Lung (tissue), 12 donors: ENCODE data around the gene VAMP8. TPM values are rescaled to one million over a fixed set of nuclear protein-coding genes. Genes with fewer than 3 reads are reported as not detected.
A peak's percentile ranks its signal among the peaks of the same experiment; 100 is the strongest.

ENCODE experiments used
- ATAC-seq: fragments of 200-7000 bp; cut with Tn5 transposase; one replicate; pipeline ENCODE4 v1.9.1; 2020; ENCODE audit warnings: moderate number of reproducible peaks; ENCODE audit not compliant: insufficient read depth, low FRiP score
- DNase-seq, 3 donors: peaks; one replicate each; pipeline ENCODE4 v3.0.0-alpha.2; 2013 to 2017
- H3K27ac ChIP-seq, 2 donors: one replicate each; pipeline ENCODE4 v1.5.1; 2013; ENCODE audit warnings: mild to moderate bottlenecking in 2 of 2, moderate library complexity in 2 of 2, control low read depth in 1 of 2, inconsistent platforms in 1 of 2, low read depth in 1 of 2, low read length in 1 of 2
- H3K27me3 ChIP-seq, 3 donors: one replicate each; pipeline ENCODE4 v1.5.1; 2013; ENCODE audit warnings: low read length in 2 of 3; ENCODE audit not compliant: control insufficient read depth in 3 of 3, insufficient read depth in 3 of 3
- H3K36me3 ChIP-seq, 4 donors: one replicate each; pipeline ENCODE4 v1.5.1; 2013; ENCODE audit warnings: low read length in 4 of 4, mild to moderate bottlenecking in 1 of 4, moderate library complexity in 1 of 4; ENCODE audit not compliant: control insufficient read depth in 4 of 4, insufficient read depth in 4 of 4
- H3K4me1 ChIP-seq, 5 donors: one replicate each; pipeline ENCODE4 v1.5.1; 2013; ENCODE audit warnings: low read length in 5 of 5, mild to moderate bottlenecking in 2 of 5, moderate library complexity in 1 of 5; ENCODE audit not compliant: control insufficient read depth in 5 of 5, insufficient read depth in 5 of 5
- H3K4me3 ChIP-seq: one replicate; pipeline ENCODE4 v1.5.1; 2013; ENCODE audit warnings: mild to moderate bottlenecking, control low read depth, moderate library complexity
- H3K9ac ChIP-seq, 2 donors: one replicate each; pipeline ENCODE4 v1.5.1; 2013; ENCODE audit warnings: low read length in 2 of 2, control low read depth in 1 of 2; ENCODE audit not compliant: insufficient read depth in 1 of 2
- H3K9me3 ChIP-seq, 4 donors: one replicate each; pipeline ENCODE4 v1.5.1; 2013; ENCODE audit warnings: low read length in 3 of 4, mild to moderate bottlenecking in 1 of 4, moderate library complexity in 1 of 4; ENCODE audit not compliant: control insufficient read depth in 4 of 4, insufficient read depth in 3 of 4
- WGBS, 2 donors: extraction: QIAGEN DNeasy Blood & Tissue Kit; methylation state at CpG; one replicate each; pipeline ENCODE4 v1.1.7; 2013; 5-methylcytosine and 5-hydroxymethylcytosine counted together
- polyA plus RNA-seq, 2 donors: library from polyadenylated mRNA; stranded (reverse); fragments of 200-250 nt; gene quantifications; one replicate each; pipeline ENCODE4 v1.2.1, GENCODE V29; 2013
- total RNA-seq, 2 donors: library from RNA; depleted of rRNA in 1 of 2; stranded (reverse); fragments of >200 nt in 1 of 2; gene quantifications; one replicate each; pipeline ENCODE4 v1.2.1, GENCODE V29; 2014 to 2021
- TF ChIP-seq, protein P1 (sequence below): IDR thresholded peaks from 2 replicates; pipeline ENCODE4 v1.5.1; 2012; ENCODE audit warnings: mild to moderate bottlenecking; ENCODE audit errors: control extremely low read depth, extremely low read depth
- donor health status: control.
- donor health status: control.
- donor health status: Bipolar disorder and iron deficiency.
- donor health status: healthy.
- donor health status: DM: yes; HTN: yes; CAD: no.

VAMP8 gene
- total and polyA plus RNA-seq, 4 donors, result 64.0 to 626 (median 320) TPM

DNA sequence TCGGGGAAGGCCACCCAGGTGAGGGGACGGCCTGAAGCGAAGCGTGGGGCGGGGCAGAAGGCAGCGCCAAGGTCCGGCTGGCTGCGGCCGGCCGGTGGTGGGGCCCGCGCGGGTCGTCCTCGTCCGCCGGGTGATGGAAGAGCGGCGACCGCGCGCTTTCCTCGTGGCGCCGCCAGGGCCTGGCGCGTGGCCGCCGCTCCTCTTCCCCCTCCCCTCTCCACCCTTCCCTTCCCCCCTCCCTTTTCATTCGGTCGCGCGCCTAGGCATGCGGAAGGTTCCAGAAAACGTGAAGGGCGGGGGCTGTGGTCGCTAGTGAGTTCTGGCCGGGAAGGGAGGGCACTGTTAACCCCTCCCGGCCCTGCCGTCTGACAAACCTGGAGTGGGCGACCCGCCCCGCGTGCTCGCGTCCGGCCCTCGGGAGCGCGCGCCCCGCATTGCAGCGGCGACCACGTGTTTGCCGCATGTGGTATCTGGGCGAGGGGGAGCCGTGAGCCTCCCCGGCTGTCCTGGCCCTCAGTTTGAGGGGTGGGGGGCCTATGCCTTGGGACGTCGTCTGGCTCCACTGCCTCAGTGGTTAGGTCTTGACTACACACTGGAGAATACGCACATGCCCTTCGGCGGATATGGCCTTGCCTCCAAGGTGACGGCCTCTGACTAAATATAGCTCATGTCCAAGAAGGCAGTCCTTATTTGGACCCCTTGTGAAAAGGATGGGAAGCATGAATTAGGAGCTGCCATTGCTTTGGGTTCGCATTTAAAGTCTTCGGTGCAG, 37.8 kb upstream of the VAMP8 start:
- TF ChIP-seq, protein P1, sequence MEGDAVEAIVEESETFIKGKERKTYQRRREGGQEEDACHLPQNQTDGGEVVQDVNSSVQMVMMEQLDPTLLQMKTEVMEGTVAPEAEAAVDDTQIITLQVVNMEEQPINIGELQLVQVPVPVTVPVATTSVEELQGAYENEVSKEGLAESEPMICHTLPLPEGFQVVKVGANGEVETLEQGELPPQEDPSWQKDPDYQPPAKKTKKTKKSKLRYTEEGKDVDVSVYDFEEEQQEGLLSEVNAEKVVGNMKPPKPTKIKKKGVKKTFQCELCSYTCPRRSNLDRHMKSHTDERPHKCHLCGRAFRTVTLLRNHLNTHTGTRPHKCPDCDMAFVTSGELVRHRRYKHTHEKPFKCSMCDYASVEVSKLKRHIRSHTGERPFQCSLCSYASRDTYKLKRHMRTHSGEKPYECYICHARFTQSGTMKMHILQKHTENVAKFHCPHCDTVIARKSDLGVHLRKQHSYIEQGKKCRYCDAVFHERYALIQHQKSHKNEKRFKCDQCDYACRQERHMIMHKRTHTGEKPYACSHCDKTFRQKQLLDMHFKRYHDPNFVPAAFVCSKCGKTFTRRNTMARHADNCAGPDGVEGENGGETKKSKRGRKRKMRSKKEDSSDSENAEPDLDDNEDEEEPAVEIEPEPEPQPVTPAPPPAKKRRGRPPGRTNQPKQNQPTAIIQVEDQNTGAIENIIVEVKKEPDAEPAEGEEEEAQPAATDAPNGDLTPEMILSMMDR, result no peak
- no peaks in the 10 kb centered on the region for H3K27me3 ChIP-seq
- peaks cover 11 to 33% (median 22%) of the 10 kb centered on the region in 4 donors for H3K36me3 ChIP-seq
- H3K9me3 ChIP-seq, result no peaks in the 10 kb centered on the region
- DNase-seq (peak; percentile 83 to 90 (median 87)), ATAC-seq (peak; percentile 36)
- peak overlapping the region; percentile 74 to 92 for H3K9ac ChIP-seq
- peak overlapping the region; percentile 100 for H3K4me3 ChIP-seq
- peak overlapping the region; percentile 98 for H3K27ac ChIP-seq
- 0 to 1% methylated on average over 67 of the region's 67 CpGs for WGBS, 2 donors
- H3K4me1 ChIP-seq, result peaks cover 0 to 32% (median 6%) of the 10 kb centered on the region in 5 donors

DNA sequence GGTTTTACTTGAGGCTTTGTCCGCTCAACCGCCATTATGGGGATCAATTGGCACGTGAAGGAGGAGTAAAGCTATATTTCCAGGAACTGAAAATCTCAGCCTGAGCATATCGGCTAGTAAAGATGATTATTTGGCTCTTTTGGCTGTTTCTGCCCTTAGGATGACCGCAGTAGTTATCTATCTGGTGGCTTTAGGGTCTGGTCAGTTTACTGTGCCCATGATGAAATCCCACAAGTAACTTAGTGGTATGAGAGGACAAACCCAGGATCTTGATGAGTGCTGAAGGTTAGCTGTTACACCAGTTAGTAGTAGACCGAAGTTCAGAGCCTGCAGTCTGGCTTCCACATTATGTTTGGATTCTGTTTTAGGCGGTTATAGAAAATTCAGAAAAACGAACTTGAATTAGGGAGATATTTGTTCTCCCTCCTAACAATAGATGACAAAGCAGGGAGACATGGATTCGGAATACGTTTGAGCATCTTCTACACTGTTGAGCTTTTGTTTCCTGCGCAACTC, 37.2 kb upstream of the VAMP8 start:
- H3K9me3 ChIP-seq, result no peaks in the 10 kb centered on the region
- H3K27me3 ChIP-seq, result no peaks in the 10 kb centered on the region
- no peak for ATAC-seq
- peaks cover 0 to 32% (median 6%) of the 10 kb centered on the region in 5 donors for H3K4me1 ChIP-seq
- peak in 2 of 3 donors; percentile 27 to 46 for DNase-seq
- peak overlapping the region; percentile 100 for H3K4me3 ChIP-seq
- peaks cover 13 to 36% (median 25%) of the 10 kb centered on the region in 4 donors for H3K36me3 ChIP-seq
- TF ChIP-seq, protein P1, result no peak
- peak overlapping the region; percentile 14 to 91 for H3K9ac ChIP-seq
- H3K27ac ChIP-seq, result peak overlapping the region; percentile 98
- WGBS, 2 donors, result 4 to 7% methylated on average over 11 of the region's 11 CpGs

GRCh38 chr2:85541262-85541661, 36.1 kb upstream of the VAMP8 start:
- TF ChIP-seq, protein P1, result no peak
- WGBS, 2 donors, result 43 to 50% methylated on average over 4 of the region's 4 CpGs
- H3K4me3 ChIP-seq, result no peak overlapping the region
- peaks cover 0 to 32% (median 5%) of the 10 kb centered on the region in 5 donors for H3K4me1 ChIP-seq
- no peaks in the 10 kb centered on the region for H3K27me3 ChIP-seq
- peaks cover 17 to 36% (median 31%) of the 10 kb centered on the region in 4 donors for H3K36me3 ChIP-seq
- no peaks in the 10 kb centered on the region for H3K9me3 ChIP-seq
- peak overlapping the region in 1 of 2 donors; percentile 29 for H3K27ac ChIP-seq
- ATAC-seq (no peak), DNase-seq (no peak)
- H3K9ac ChIP-seq, result no peak overlapping the region
